Measurements from ENCODE around the gene ATG2B. TPM values are rescaled to one million over a fixed set of nuclear protein-coding genes. Genes with fewer than 3 reads are reported as not detected.
"Not testable (repeated sequence)": the region's sequence is repeated elsewhere in the genome, so short reads cannot be mapped to it uniquely, and the experiment has no call there.

ATG2B gene
- polyA plus RNA-seq, 1 donor = 29.1 TPM

GRCh38 chr14:96254687-96255086 is 108.5 kb downstream of the ATG2B start:
- Histone ChIP-seq H3K27ac (ENCODE audit: low read length) (no peak overlapping the region), H3K27me3 (ENCODE audit: control insufficient read depth, insufficient read depth, low read length) (no peaks in the 10 kb centered on the region), H3K4me3 (ENCODE audit: low read length) (no peak overlapping the region), H3K36me3 (ENCODE audit: control insufficient read depth, insufficient read depth, low read length) (no peaks in the 10 kb centered on the region), H3K9me3 (ENCODE audit: control insufficient read depth, low read depth, low read length) (no peaks in the 10 kb centered on the region), H3K4me1 (ENCODE audit: control insufficient read depth, insufficient read depth, low read length) (peaks cover 7% of the 10 kb centered on the region)
- WGBS (ENCODE audit: insufficient coverage, low lambda C conversion rate) = 60% methylated on average over 2 of the region's 11 CpGs
- DNase-seq = no peak

GRCh38 chr14:96252999-96253539 is 110.1 kb downstream of the ATG2B start:
- no peaks in the 10 kb centered on the region for H3K36me3 ChIP-seq (ENCODE audit: control insufficient read depth, insufficient read depth, low read length)
- no peaks in the 10 kb centered on the region for H3K9me3 ChIP-seq (ENCODE audit: control insufficient read depth, low read depth, low read length)
- no peak overlapping the region for H3K27ac ChIP-seq (ENCODE audit: low read length)
- DNase-seq = peak in 1 of 2 donors; percentile 37
- no CpG with 5 or more reads among the region's 9 CpGs for WGBS (ENCODE audit: insufficient coverage, low lambda C conversion rate)
- no peaks in the 10 kb centered on the region for H3K27me3 ChIP-seq (ENCODE audit: control insufficient read depth, insufficient read depth, low read length)
- H3K4me1 ChIP-seq (ENCODE audit: control insufficient read depth, insufficient read depth, low read length) = peaks cover 12% of the 10 kb centered on the region
- H3K4me3 ChIP-seq (ENCODE audit: low read length) = no peak overlapping the region

GRCh38 chr14:96252323-96252998 is 110.7 kb downstream of the ATG2B start:
- no peak for DNase-seq
- Histone ChIP-seq H3K27me3 (ENCODE audit: control insufficient read depth, insufficient read depth, low read length) (no peaks in the 10 kb centered on the region), H3K36me3 (ENCODE audit: control insufficient read depth, insufficient read depth, low read length) (no peaks in the 10 kb centered on the region), H3K9me3 (ENCODE audit: control insufficient read depth, low read depth, low read length) (no peaks in the 10 kb centered on the region), H3K4me1 (ENCODE audit: control insufficient read depth, insufficient read depth, low read length) (peaks cover 12% of the 10 kb centered on the region), H3K4me3 (ENCODE audit: low read length) (no peak overlapping the region), H3K27ac (ENCODE audit: low read length) (no peak overlapping the region)
- WGBS (ENCODE audit: insufficient coverage, low lambda C conversion rate) = no CpG with 5 or more reads among the region's 19 CpGs

GRCh38 chr14:96251656-96252155 is 111.4 kb downstream of the ATG2B start:
- no peaks in the 10 kb centered on the region for H3K27me3 ChIP-seq (ENCODE audit: control insufficient read depth, insufficient read depth, low read length)
- H3K4me1 ChIP-seq (ENCODE audit: control insufficient read depth, insufficient read depth, low read length) = peaks cover 12% of the 10 kb centered on the region
- H3K27ac ChIP-seq (ENCODE audit: low read length) = no peak overlapping the region
- no peaks in the 10 kb centered on the region for H3K36me3 ChIP-seq (ENCODE audit: control insufficient read depth, insufficient read depth, low read length)
- no peak overlapping the region for H3K4me3 ChIP-seq (ENCODE audit: low read length)
- H3K9me3 ChIP-seq (ENCODE audit: control insufficient read depth, low read depth, low read length) = no peaks in the 10 kb centered on the region
- no CpG with 5 or more reads among the region's 4 CpGs for WGBS (ENCODE audit: insufficient coverage, low lambda C conversion rate)
- DNase-seq = no peak

GRCh38 chr14:96250485-96250884 is 112.7 kb downstream of the ATG2B start:
- Histone ChIP-seq H3K4me1 (ENCODE audit: control insufficient read depth, insufficient read depth, low read length) (peaks cover 12% of the 10 kb centered on the region), H3K36me3 (ENCODE audit: control insufficient read depth, insufficient read depth, low read length) (no peaks in the 10 kb centered on the region), H3K27me3 (ENCODE audit: control insufficient read depth, insufficient read depth, low read length) (no peaks in the 10 kb centered on the region), H3K9me3 (ENCODE audit: control insufficient read depth, low read depth, low read length) (no peaks in the 10 kb centered on the region), H3K4me3 (ENCODE audit: low read length) (no peak overlapping the region), H3K27ac (ENCODE audit: low read length) (no peak overlapping the region)
- no CpG with 5 or more reads among the region's 3 CpGs for WGBS (ENCODE audit: insufficient coverage, low lambda C conversion rate)
- no peak for DNase-seq

GRCh38 chr14:96249029-96249428 is 114.1 kb downstream of the ATG2B start:
- no peak overlapping the region for H3K4me3 ChIP-seq (ENCODE audit: low read length)
- no peak overlapping the region for H3K27ac ChIP-seq (ENCODE audit: low read length)
- no peaks in the 10 kb centered on the region for H3K9me3 ChIP-seq (ENCODE audit: control insufficient read depth, low read depth, low read length)
- H3K36me3 ChIP-seq (ENCODE audit: control insufficient read depth, insufficient read depth, low read length) = no peaks in the 10 kb centered on the region
- H3K27me3 ChIP-seq (ENCODE audit: control insufficient read depth, insufficient read depth, low read length) = no peaks in the 10 kb centered on the region
- H3K4me1 ChIP-seq (ENCODE audit: control insufficient read depth, insufficient read depth, low read length) = peaks cover 12% of the 10 kb centered on the region
- no peak for DNase-seq
- no CpG with 5 or more reads among the region's 5 CpGs for WGBS (ENCODE audit: insufficient coverage, low lambda C conversion rate)

- Histone ChIP-seq H3K9me3 (ENCODE audit: control insufficient read depth, low read depth, low read length) (no peaks in the 10 kb centered on the region), H3K27me3 (ENCODE audit: control insufficient read depth, insufficient read depth, low read length) (no peaks in the 10 kb centered on the region), H3K4me1 (ENCODE audit: control insufficient read depth, insufficient read depth, low read length) (peaks cover 7% of the 10 kb centered on the region), H3K36me3 (ENCODE audit: control insufficient read depth, insufficient read depth, low read length) (no peaks in the 10 kb centered on the region), H3K27ac (ENCODE audit: low read length) (no peak overlapping the region), H3K4me3 (ENCODE audit: low read length) (no peak overlapping the region)
- WGBS (ENCODE audit: insufficient coverage, low lambda C conversion rate) = no CpG with 5 or more reads among the region's 6 CpGs
- no peak for DNase-seq
Observed at GRCh38 chr14:96247031-96247430, 116.1 kb downstream of the ATG2B start.

- peak; percentile 66 to 74 for DNase-seq
- Histone ChIP-seq H3K27ac (ENCODE audit: low read length) (no peak overlapping the region), H3K4me3 (ENCODE audit: low read length) (no peak overlapping the region), H3K4me1 (ENCODE audit: control insufficient read depth, insufficient read depth, low read length) (peaks cover 5% of the 10 kb centered on the region), H3K27me3 (ENCODE audit: control insufficient read depth, insufficient read depth, low read length) (no peaks in the 10 kb centered on the region), H3K36me3 (ENCODE audit: control insufficient read depth, insufficient read depth, low read length) (peaks cover 4% of the 10 kb centered on the region), H3K9me3 (ENCODE audit: control insufficient read depth, low read depth, low read length) (no peaks in the 10 kb centered on the region)
- WGBS (ENCODE audit: insufficient coverage, low lambda C conversion rate) = no CpG with 5 or more reads among the region's 1 CpG
Observed at GRCh38 chr14:96246539-96246847, 116.6 kb downstream of the ATG2B start.

- no CpG with 5 or more reads among the region's 3 CpGs for WGBS (ENCODE audit: insufficient coverage, low lambda C conversion rate)
- Histone ChIP-seq H3K27me3 (ENCODE audit: control insufficient read depth, insufficient read depth, low read length) (no peaks in the 10 kb centered on the region), H3K4me1 (ENCODE audit: control insufficient read depth, insufficient read depth, low read length) (peaks cover 7% of the 10 kb centered on the region), H3K9me3 (ENCODE audit: control insufficient read depth, low read depth, low read length) (peaks cover 5% of the 10 kb centered on the region), H3K27ac (ENCODE audit: low read length) (no peak overlapping the region), H3K36me3 (ENCODE audit: control insufficient read depth, insufficient read depth, low read length) (peaks cover 10% of the 10 kb centered on the region), H3K4me3 (ENCODE audit: low read length) (no peak overlapping the region)
- DNase-seq = no peak
Observed at GRCh38 chr14:96245710-96246538, 117.2 kb downstream of the ATG2B start.

- Histone ChIP-seq H3K4me1 (ENCODE audit: control insufficient read depth, insufficient read depth, low read length) (peaks cover 16% of the 10 kb centered on the region), H3K9me3 (ENCODE audit: control insufficient read depth, low read depth, low read length) (peaks cover 12% of the 10 kb centered on the region), H3K36me3 (ENCODE audit: control insufficient read depth, insufficient read depth, low read length) (peaks cover 15% of the 10 kb centered on the region)
- not testable (repeated sequence) for H3K27me3 ChIP-seq (ENCODE audit: control insufficient read depth, insufficient read depth, low read length); H3K4me3 ChIP-seq (ENCODE audit: low read length); DNase-seq; H3K27ac ChIP-seq (ENCODE audit: low read length)
- WGBS (ENCODE audit: insufficient coverage, low lambda C conversion rate) = 100% methylated on average over 1 of the region's 3 CpGs
Observed at GRCh38 chr14:96245074-96245473, 118.1 kb downstream of the ATG2B start.
